Activated CD4-positive, alpha-beta memory T cell treated with anti-CD3 and anti-CD28 coated beads, Interleukin-2, amount 10 ng/mL, durations not matched to agents 7 days and 5 days (primary cell): ENCODE measurements around the gene CSGALNACT2. TPM values are rescaled to one million over a fixed set of nuclear protein-coding genes. Genes with fewer than 3 reads are reported as not detected.
A peak's percentile ranks its signal among the peaks of the same experiment; 100 is the strongest.

Experiments
- CTCF ChIA-PET: fragments of 350-600 bp; sonication (Branson Sonifier 250); formaldehyde crosslinking; loops from one replicate; lab custom pipeline; 2021; ENCODE audit warnings: antibody characterized with exemption, inconsistent platforms; lab: Charles Lee
- POLR2A ChIA-PET: fragments of 350-600 bp; sonication (Branson Sonifier 250); formaldehyde crosslinking; loops from one replicate; lab custom pipeline; 2021; ENCODE audit warnings: antibody characterized with exemption; lab: Charles Lee
- DNase-seq: peaks from one replicate; pipeline ENCODE4 v3.0.0-alpha.2; 2020
- H3K27ac Mint-ChIP-seq: one replicate; pipeline ENCODE4 v1.8.0; 2021; ENCODE audit warnings: mild to moderate bottlenecking, mixed read lengths
- H3K27me3 Mint-ChIP-seq: one replicate; pipeline ENCODE4 v1.8.0; 2021; ENCODE audit warnings: mixed read lengths
- H3K36me3 Mint-ChIP-seq: one replicate; pipeline ENCODE4 v1.8.0; 2021; ENCODE audit warnings: low read depth, mixed read lengths
- H3K4me1 Mint-ChIP-seq: one replicate; pipeline ENCODE4 v1.8.0; 2021; ENCODE audit warnings: mixed read lengths
- H3K4me3 Mint-ChIP-seq: one replicate; pipeline ENCODE4 v1.8.0; 2021; ENCODE audit warnings: mild to moderate bottlenecking, mixed read lengths
- H3K9me3 Mint-ChIP-seq: one replicate; pipeline ENCODE4 v1.8.0; 2021; ENCODE audit warnings: mixed read lengths
- total RNA-seq, 2 experiments: library from RNA; stranded (reverse); gene quantifications; one replicate each; pipeline ENCODE4 v1.2.3, GENCODE V29; 2021

CSGALNACT2 gene
- total RNA-seq, 2 experiments from 2014 or later: 64.8 to 66.2 TPM

GRCh38 chr10:43128331-43128730, 9.9 kb upstream of the CSGALNACT2 start:
- H3K9me3 Mint-ChIP-seq: no peaks in the 10 kb centered on the region
- no peaks in the 10 kb centered on the region for H3K27me3 Mint-ChIP-seq
- POLR2A ChIA-PET: interaction anchor here (14.0 kb wide), 1 partner anchor 11 kb away, joined by 415 read pairs; the partner anchor contains the start of gene CSGALNACT2
- peak overlapping the region; percentile 84 for H3K27ac Mint-ChIP-seq
- CTCF ChIA-PET: interaction anchor here (1.6 kb wide), 1 partner anchor 10 kb away, joined by 15 read pairs; the partner anchor contains the start of gene CSGALNACT2
- DNase-seq: no peak
- H3K4me1 Mint-ChIP-seq: peaks cover 85% of the 10 kb centered on the region
- H3K4me3 Mint-ChIP-seq: no peak overlapping the region
- H3K36me3 Mint-ChIP-seq: no peaks in the 10 kb centered on the region

DNA sequence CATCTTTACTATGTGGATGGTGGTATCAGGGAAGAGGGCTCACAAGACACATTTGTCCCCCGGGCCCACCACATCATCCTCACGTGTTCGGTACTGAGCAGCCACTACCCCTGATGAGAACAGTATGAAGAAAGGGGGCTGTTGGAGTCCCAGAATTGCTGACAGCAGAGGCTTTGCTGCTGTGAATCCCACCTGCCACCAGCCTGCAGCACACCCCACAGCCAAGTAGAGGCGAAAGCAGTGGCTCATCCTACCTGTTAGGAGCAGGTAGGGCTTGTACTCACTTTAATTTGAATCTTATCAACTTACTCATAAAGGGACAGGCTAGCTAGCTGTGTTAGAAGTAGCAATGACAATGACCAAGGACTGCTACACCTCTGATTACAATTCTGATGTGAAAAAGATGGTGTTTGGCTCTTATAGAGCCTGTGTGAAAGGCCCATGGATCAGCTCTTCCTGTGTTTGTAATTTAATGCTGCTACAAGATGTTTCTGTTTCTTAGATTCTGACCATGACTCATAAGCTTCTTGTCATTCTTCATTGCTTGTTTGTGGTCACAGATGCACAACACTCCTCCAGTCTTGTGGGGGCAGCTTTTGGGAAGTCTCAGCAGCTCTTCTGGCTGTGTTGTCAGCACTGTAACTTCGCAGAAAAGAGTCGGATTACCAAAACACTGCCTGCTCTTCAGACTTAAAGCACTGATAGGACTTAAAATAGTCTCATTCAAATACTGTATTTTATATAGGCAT, 9.1 kb upstream of the CSGALNACT2 start:
- Mint-ChIP-seq H3K36me3 (no peaks in the 10 kb centered on the region), H3K27me3 (no peaks in the 10 kb centered on the region), H3K27ac (peak overlapping the region; percentile 84), H3K4me3 (no peak overlapping the region), H3K9me3 (no peaks in the 10 kb centered on the region), H3K4me1 (peaks cover 86% of the 10 kb centered on the region)
- ChIA-PET CTCF (interaction anchor here (1.6 to 1.9 kb wide), 2 partner anchors 8 to 9 kb away, joined by 11 to 15 read pairs; partner anchors contain the start of gene CSGALNACT2), POLR2A (interaction anchor here (0.7 to 14.0 kb wide), 7 partner anchors 9 to 279 kb away, joined by 3 to 415 read pairs (median 4); partner anchors contain the start of gene CSGALNACT2)
- peak; percentile 60 for DNase-seq

DNA sequence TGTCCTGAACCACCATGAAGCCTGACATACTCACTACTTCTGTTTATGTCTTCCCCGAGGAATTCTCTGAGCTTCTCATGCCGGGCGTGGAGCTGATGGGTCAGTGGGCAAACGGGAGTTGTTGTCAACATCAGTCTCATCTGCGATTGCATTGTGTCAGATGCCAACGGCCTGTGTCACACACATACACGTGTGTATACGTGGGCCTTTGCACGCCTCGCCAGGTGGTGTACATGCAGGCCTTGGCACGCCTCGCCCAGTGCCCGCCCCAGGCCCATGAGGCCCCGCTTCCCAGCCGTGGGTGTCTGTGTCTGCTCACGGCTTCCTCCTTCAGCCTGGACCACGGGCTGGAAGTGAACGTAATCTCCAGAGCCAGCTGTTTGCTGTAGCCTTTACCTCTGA, 7.5 kb upstream of the CSGALNACT2 start:
- Mint-ChIP-seq H3K36me3 (peaks cover 6% of the 10 kb centered on the region), H3K9me3 (no peaks in the 10 kb centered on the region), H3K27me3 (no peaks in the 10 kb centered on the region), H3K4me3 (no peak overlapping the region), H3K4me1 (peaks cover 93% of the 10 kb centered on the region), H3K27ac (no peak overlapping the region)
- POLR2A ChIA-PET: interaction anchor here (6.5 to 14.0 kb wide), 2 partner anchors 9 kb away, joined by 59 to 415 read pairs; partner anchors contain the start of gene CSGALNACT2
- CTCF ChIA-PET: no interaction called here
- DNase-seq: peak; percentile 15

DNA sequence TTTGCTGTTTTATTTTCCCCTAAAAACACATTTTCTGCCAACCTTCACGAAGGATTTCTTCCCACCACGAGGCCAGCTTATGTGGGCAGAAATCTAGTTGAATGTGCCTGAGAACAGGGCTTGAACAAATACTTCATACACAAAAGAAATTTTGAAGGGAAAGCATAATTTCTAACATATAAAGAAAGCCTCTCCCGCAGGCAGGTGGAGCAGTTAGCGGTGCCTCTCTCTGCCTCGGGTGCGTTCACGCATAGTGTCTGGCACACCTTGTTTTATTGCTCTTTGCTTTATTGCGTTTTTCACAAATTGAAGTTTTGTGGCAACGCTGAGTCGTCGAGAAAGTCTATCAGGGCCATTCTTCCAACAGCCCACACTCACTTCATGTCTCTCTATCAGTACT, 7.0 kb upstream of the CSGALNACT2 start:
- CTCF ChIA-PET: no interaction called here
- no peak overlapping the region for H3K4me3 Mint-ChIP-seq
- DNase-seq: no peak
- no peaks in the 10 kb centered on the region for H3K27me3 Mint-ChIP-seq
- H3K36me3 Mint-ChIP-seq: peaks cover 11% of the 10 kb centered on the region
- POLR2A ChIA-PET: interaction anchor here (6.5 to 14.0 kb wide), 2 partner anchors 8 to 9 kb away, joined by 59 to 415 read pairs; partner anchors contain the start of gene CSGALNACT2
- no peak overlapping the region for H3K27ac Mint-ChIP-seq
- no peaks in the 10 kb centered on the region for H3K9me3 Mint-ChIP-seq
- peaks cover 95% of the 10 kb centered on the region for H3K4me1 Mint-ChIP-seq

- Mint-ChIP-seq H3K27me3 (no peaks in the 10 kb centered on the region), H3K4me1 (peaks cover 95% of the 10 kb centered on the region), H3K9me3 (no peaks in the 10 kb centered on the region), H3K4me3 (no peak overlapping the region), H3K27ac (no peak overlapping the region), H3K36me3 (peaks cover 17% of the 10 kb centered on the region)
- ChIA-PET CTCF (interaction anchor here (1.5 to 1.9 kb wide), 2 partner anchors 11 to 70 kb away, joined by 4 to 10 read pairs; no protein-coding TSS in a partner anchor), POLR2A (interaction anchor here (1.5 to 6.5 kb wide), 2 partner anchors 9 to 10 kb away, joined by 3 to 59 read pairs; no protein-coding TSS in a partner anchor)
- no peak for DNase-seq
Measured at GRCh38 chr10:43131906-43132305, 6.3 kb upstream of the CSGALNACT2 start.

DNA sequence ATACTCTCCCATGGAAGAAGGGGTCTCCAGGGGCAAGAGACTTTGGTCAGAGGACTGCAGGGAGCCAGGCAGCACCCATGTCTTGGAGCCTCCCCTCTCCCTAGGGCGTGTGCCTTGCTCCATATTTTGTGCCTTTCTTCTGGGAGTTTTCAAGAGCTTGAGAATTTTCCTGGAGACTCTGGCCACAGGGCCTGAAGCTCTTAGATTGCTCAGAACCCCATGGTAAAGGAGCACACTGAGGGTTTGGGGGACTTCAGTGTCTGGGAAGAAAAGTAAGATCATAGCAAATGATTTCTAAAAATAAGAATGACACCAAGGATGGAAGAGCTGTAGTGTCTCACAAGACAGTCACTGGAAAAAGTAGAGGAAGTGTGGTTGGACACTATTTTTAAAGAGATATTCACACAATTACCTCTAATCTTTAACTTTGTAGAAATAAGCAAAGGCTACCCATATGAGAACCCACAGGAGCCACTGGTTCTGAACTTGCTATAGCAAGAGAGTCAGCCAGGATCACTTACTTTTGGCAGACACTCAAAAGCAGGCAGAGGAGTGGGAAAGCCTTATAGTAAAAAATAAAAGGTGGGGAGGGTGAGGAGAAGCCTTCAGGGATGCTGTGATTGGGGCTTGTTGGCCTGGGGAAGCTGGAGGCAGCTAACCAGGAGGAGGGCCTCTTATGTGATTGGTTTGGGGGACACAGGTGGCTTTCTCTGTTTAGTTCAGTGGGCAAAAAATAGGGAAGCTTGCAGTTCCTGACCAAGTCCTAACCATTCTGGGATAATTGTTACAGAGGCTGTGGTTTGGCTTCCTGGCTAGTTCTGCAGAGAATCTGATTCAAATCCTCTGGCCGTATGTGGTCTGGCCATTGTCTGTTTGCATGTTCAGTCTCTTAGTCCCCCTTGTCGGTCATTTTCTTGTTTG, 5.1 kb upstream of the CSGALNACT2 start:
- Mint-ChIP-seq H3K27me3 (no peaks in the 10 kb centered on the region), H3K4me3 (no peak overlapping the region)

DNA sequence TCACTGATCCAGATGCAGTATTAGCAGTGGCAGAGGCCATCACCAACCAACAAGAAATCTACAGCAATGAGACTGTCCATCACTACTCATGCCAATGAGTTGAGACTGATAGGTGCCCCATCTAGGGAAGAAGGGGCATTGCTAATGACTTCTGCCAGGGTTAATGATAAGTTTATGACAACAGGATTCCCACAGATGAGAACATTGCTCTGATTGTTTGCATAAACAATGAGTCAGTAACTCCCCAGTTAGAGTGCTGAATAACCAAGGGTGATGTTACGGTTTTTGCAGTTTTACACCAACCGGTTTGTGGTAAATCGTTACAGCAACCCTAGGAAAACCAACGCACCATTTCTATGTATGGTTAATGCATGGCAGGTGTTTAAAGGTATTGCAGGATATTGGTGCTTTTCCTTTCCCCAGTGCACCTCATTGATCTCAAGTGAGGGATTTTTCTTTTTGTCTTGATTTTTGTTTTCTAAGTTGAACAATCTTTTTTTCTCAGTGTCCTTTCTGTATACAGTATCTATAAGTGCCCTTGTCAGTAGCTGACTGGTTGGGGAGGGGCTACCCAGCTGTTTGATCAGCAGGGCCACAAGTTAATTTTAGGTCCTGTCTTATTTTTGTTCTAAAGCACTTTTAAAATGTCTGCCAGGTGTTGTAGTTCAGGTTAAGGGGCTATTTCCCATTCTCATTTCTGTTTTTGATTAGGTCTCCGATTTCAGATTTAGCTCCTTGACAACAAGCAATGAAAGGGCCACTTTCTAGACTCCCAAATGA, 3.9 kb upstream of the CSGALNACT2 start:
- peaks cover 26% of the 10 kb centered on the region for H3K36me3 Mint-ChIP-seq
- H3K9me3 Mint-ChIP-seq: no peaks in the 10 kb centered on the region
- peaks cover 79% of the 10 kb centered on the region for H3K4me1 Mint-ChIP-seq
- no peak overlapping the region for H3K4me3 Mint-ChIP-seq
- CTCF ChIA-PET: no interaction called here
- DNase-seq: no peak
- POLR2A ChIA-PET: interaction anchor here (6.5 kb wide), 1 partner anchor 12 kb away, joined by 59 read pairs; no protein-coding TSS in a partner anchor
- no peaks in the 10 kb centered on the region for H3K27me3 Mint-ChIP-seq
- no peak overlapping the region for H3K27ac Mint-ChIP-seq

More for the DNA sequence above, 5.1 kb upstream of the CSGALNACT2 start:
- Mint-ChIP-seq H3K4me1 (peaks cover 86% of the 10 kb centered on the region), H3K27ac (no peak overlapping the region), H3K9me3 (no peaks in the 10 kb centered on the region), H3K36me3 (peaks cover 18% of the 10 kb centered on the region)
- DNase-seq: no peak
- POLR2A ChIA-PET: interaction anchor here (0.7 to 6.5 kb wide), 4 partner anchors 7 to 27 kb away, joined by 3 to 59 read pairs (median 3); no protein-coding TSS in a partner anchor
- CTCF ChIA-PET: interaction anchor here (0.8 to 1.9 kb wide), 4 partner anchors 12 to 69 kb away, joined by 3 to 10 read pairs (median 4); no protein-coding TSS in a partner anchor

GRCh38 chr10:43135064-43135463, 3.2 kb upstream of the CSGALNACT2 start:
- Mint-ChIP-seq H3K9me3 (no peaks in the 10 kb centered on the region), H3K36me3 (peaks cover 30% of the 10 kb centered on the region), H3K27me3 (no peaks in the 10 kb centered on the region), H3K4me1 (peaks cover 77% of the 10 kb centered on the region), H3K4me3 (no peak overlapping the region), H3K27ac (no peak overlapping the region)
- ChIA-PET CTCF (no interaction called here), POLR2A (interaction anchor here (6.5 kb wide), 1 partner anchor 13 kb away, joined by 59 read pairs; no protein-coding TSS in a partner anchor)
- DNase-seq: no peak

- Mint-ChIP-seq H3K36me3 (peaks cover 33% of the 10 kb centered on the region), H3K27me3 (no peaks in the 10 kb centered on the region), H3K4me1 (peaks cover 76% of the 10 kb centered on the region), H3K9me3 (no peaks in the 10 kb centered on the region), H3K4me3 (peak overlapping the region; percentile 94), H3K27ac (no peak overlapping the region)
- DNase-seq: no peak
- ChIA-PET CTCF (interaction anchor here (0.6 kb wide), 1 partner anchor 14 kb away, joined by 3 read pairs; no protein-coding TSS in a partner anchor), POLR2A (interaction anchor here (0.5 to 6.5 kb wide), 2 partner anchors 13 to 529 kb away, joined by 4 to 59 read pairs; no protein-coding TSS in a partner anchor)
Measured at GRCh38 chr10:43135656-43136055, 2.6 kb upstream of the CSGALNACT2 start.

DNA sequence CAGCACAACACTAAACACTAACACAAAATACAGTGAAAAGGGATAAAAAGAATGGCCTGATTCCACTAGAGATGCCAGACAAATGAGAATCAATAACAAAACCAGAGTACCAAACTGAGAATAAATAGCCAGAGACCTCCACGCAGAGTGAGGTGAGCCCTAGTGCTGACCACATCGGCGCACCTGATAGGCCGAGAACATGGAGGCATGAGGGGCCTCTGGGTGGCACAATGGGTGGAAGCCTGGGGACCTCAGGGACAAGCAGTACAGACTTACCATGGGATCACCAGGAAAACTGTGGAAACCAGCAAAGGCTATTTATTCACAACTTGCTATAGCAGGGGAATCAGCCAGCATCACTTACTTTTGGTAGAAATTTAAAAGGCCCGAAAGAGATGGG, 1.8 kb upstream of the CSGALNACT2 start:
- H3K27me3 Mint-ChIP-seq: no peaks in the 10 kb centered on the region
- H3K27ac Mint-ChIP-seq: peak overlapping the region; percentile 96
- POLR2A ChIA-PET: interaction anchor here (1.8 to 6.5 kb wide), 4 partner anchors 12 to 36 kb away, joined by 10 to 415 read pairs (median 50); no protein-coding TSS in a partner anchor
- H3K4me3 Mint-ChIP-seq: peak overlapping the region; percentile 94
- peaks cover 73% of the 10 kb centered on the region for H3K4me1 Mint-ChIP-seq
- no peaks in the 10 kb centered on the region for H3K9me3 Mint-ChIP-seq
- CTCF ChIA-PET: interaction anchor here (4.8 kb wide), 1 partner anchor 15 kb away, joined by 43 read pairs; no protein-coding TSS in a partner anchor
- peak; percentile 15 for DNase-seq
- peaks cover 37% of the 10 kb centered on the region for H3K36me3 Mint-ChIP-seq

DNA sequence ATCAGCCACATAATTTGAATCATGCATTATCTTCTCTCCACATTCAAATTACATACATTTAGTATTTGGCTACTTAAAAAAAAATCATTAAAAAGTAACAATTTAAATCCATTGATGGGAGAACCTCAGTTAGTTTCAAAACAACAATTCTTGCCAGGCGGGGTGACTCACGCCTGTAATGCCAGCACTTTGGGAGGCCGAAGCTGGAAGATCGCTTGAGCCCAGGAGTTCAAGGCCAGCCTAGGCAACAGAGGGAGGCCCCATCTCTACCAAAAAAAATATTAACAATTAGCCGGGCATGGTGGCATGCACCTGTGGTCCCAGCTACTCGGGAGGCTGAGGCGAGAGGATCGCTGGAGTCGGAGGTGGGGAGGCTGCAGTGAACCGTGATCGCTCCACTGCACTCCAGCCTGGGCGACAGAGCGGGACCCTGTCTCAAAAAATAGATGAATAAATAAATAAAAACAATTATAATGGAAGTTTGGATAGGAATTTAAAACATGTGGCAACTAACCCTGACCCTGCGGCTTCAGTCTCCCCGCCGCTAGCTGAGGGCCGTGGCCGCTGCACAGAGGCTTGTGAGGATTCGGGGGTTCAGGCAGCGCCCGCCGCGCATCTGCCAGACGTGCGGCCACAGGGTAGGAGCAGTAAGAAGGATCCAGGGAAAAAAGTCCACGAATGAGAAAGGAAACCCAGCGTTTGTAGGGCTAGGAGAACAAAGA, 1.1 kb upstream of the CSGALNACT2 start:
- H3K27me3 Mint-ChIP-seq: no peaks in the 10 kb centered on the region
- POLR2A ChIA-PET: interaction anchor here (0.8 to 5.7 kb wide), 19 partner anchors 13 to 498 kb away, joined by 3 to 415 read pairs (median 5); partner anchors contain the start of gene BMS1
- no peaks in the 10 kb centered on the region for H3K9me3 Mint-ChIP-seq
- DNase-seq: peak; percentile 16
- peaks cover 40% of the 10 kb centered on the region for H3K36me3 Mint-ChIP-seq
- H3K27ac Mint-ChIP-seq: peak overlapping the region; percentile 96
- peaks cover 71% of the 10 kb centered on the region for H3K4me1 Mint-ChIP-seq
- CTCF ChIA-PET: interaction anchor here (1.2 to 4.8 kb wide), 4 partner anchors 8 to 68 kb away, joined by 3 to 43 read pairs (median 16); no protein-coding TSS in a partner anchor
- peak overlapping the region; percentile 94 for H3K4me3 Mint-ChIP-seq
